H1 (cell line): ENCODE measurements around the gene ARHGAP26. TPM values are rescaled to one million over a fixed set of nuclear protein-coding genes. Genes with fewer than 3 reads are reported as not detected.

ENCODE experiments used
- CHD1 ChIP-seq: IDR thresholded peaks from 2 replicates; pipeline ENCODE4 v1.6.1; 2012; ENCODE audit warnings: low read depth, low read length, improper control_type of control experiment
- CHD7 ChIP-seq: fragments of 300-600 bp; sonication (generic); IDR thresholded peaks from 2 replicates; pipeline ENCODE4 v1.7.1; 2012; ENCODE audit warnings: low read length, moderate library complexity, mild to moderate bottlenecking, inconsistent platforms; ENCODE audit not compliant: insufficient replicate concordance
- CTCF ChIP-seq, 3 experiments: IDR thresholded peaks; 1 replicate in 2 of 3; 2 replicates in 1 of 3; pipeline versions ENCODE4 v1.5.1 to v1.6.1; 2011; ENCODE audit warnings: low read length in 3 of 3, mild to moderate bottlenecking in 3 of 3, inconsistent platforms in 2 of 3, low read depth in 1 of 3, moderate library complexity in 1 of 3; ENCODE audit not compliant: insufficient read depth in 1 of 3; ENCODE audit errors: control extremely low read depth in 1 of 3
- EGR1 ChIP-seq: IDR thresholded peaks from 2 replicates; pipeline ENCODE4 v1.6.1; 2011; ENCODE audit warnings: low read depth, low read length, borderline replicate concordance
- RNF2 ChIP-seq: fragments of 200-900, 300-1000 bp; sonication (generic); IDR thresholded peaks from 2 replicates; pipeline ENCODE4 v1.7.1; 2016; ENCODE audit warnings: borderline replicate concordance, low read depth, mild to moderate bottlenecking, antibody characterized with exemption, low read length; ENCODE audit not compliant: poor library complexity, severe bottlenecking; ENCODE audit errors: missing control alignments
- SUZ12 ChIP-seq: fragments of 200-600 bp; sonication (generic); IDR thresholded peaks from 2 replicates; pipeline ENCODE4 v1.6.1; 2012; ENCODE audit warnings: mild to moderate bottlenecking, inconsistent platforms, low read length, moderate library complexity, mixed read lengths
- polyA plus RNA-seq, 7 experiments: library from polyadenylated mRNA; depleted of rRNA in 3 of 7; stranded (reverse) in 5 of 7; unstranded in 2 of 7; fragments of >200 nt in 5 of 7; fragments of 200-250 nt in 2 of 7; gene quantifications; 1 replicate in 5 of 7; 2 replicates in 1 of 7; 4 replicates in 1 of 7; pipeline versions ENCODE4 v1.2.1 to v1.2.3, GENCODE V29; 2011 to 2013; ENCODE audit warnings: missing spikeins in 2 of 7, mixed read lengths in 2 of 7
- total RNA-seq: library from RNA; stranded (reverse); fragmentation: NEBNext Ultra II Directional; extraction: Animal tissue kit (Norgen Biotek cat#: 25700); gene quantifications from 2 replicates; pipeline ENCODE4 v1.2.1, GENCODE V29; 2021

Gene ARHGAP26
- total and polyA plus RNA-seq, 2 of the 8 experiments (the other 6 are each of a cell fraction or from before 2014, with no cell fraction given), result 7.1 to 24.8 TPM

GRCh38 chr5:142952229-142952628, 182.1 kb downstream of the ARHGAP26 start (continued):
- TF ChIP-seq CHD7 (no peak), SUZ12 (no peak), EGR1 (no peak), CTCF (IDR thresholded peaks at IDR 0.05; ENCODE audit: control extremely low read depth in 1 of 3, insufficient read depth in 1 of 3, low read depth in 1 of 3, low read length in 3 of 3) (no peak), CHD1 (no peak), RNF2 (no peak)
